ENCODE data around the gene PLEKHA1. TPM values are rescaled to one million over a fixed set of nuclear protein-coding genes. Genes with fewer than 3 reads are reported as not detected.

Gene PLEKHA1
- total and polyA plus RNA-seq, 2 donors from 2014 or later: 19.5 to 168 TPM

- H3K4me3 ChIP-seq (ENCODE audit: low read length in 3 of 3): no peak overlapping the region
- intact Hi-C loops (cut with DNase I): no loop called here
- DNase-seq (no peak), FAIRE-seq (no peak)
- peaks cover 0 to 3% (median 0%) of the 10 kb centered on the region in 3 donors for H3K4me1 ChIP-seq (ENCODE audit: control insufficient read depth in 2 of 3, insufficient read depth in 2 of 3, low read depth in 1 of 3, low read length in 3 of 3)
- no peaks in the 10 kb centered on the region for H3K36me3 ChIP-seq (ENCODE audit: control insufficient read depth in 2 of 3, insufficient read depth in 3 of 3, low read length in 3 of 3)
- no peak overlapping the region for H3K9ac ChIP-seq (ENCODE audit: low read length in 3 of 3)
- no peak for TF ChIP-seq CTCF (IDR thresholded peaks at IDR 0.05; ENCODE audit: borderline replicate concordance, extremely low read depth, insufficient read depth)
- no peaks in the 10 kb centered on the region for H3K27me3 ChIP-seq (ENCODE audit: control insufficient read depth, insufficient read depth, low read length)
- no peaks in the 10 kb centered on the region for H3K9me3 ChIP-seq (ENCODE audit: control insufficient read depth in 2 of 3, insufficient read depth in 1 of 3, low read length in 3 of 3)
- H3K27ac ChIP-seq (ENCODE audit: low read depth in 2 of 2, low read length in 2 of 2): no peak overlapping the region
These were observed 45.1 kb upstream of the PLEKHA1 start for GRCh38 chr10:122329416-122329815.

GRCh38 chr10:122331100-122331499, 43.4 kb upstream of the PLEKHA1 start:
- peaks cover 0 to 3% (median 0%) of the 10 kb centered on the region in 3 donors for H3K4me1 ChIP-seq (ENCODE audit: control insufficient read depth in 2 of 3, insufficient read depth in 2 of 3, low read depth in 1 of 3, low read length in 3 of 3)
- no peak overlapping the region for H3K9ac ChIP-seq (ENCODE audit: low read length in 3 of 3)
- no peak for TF ChIP-seq CTCF (IDR thresholded peaks at IDR 0.05; ENCODE audit: borderline replicate concordance, extremely low read depth, insufficient read depth)
- H3K9me3 ChIP-seq (ENCODE audit: control insufficient read depth in 2 of 3, insufficient read depth in 1 of 3, low read length in 3 of 3): no peaks in the 10 kb centered on the region
- FAIRE-seq (no peak), DNase-seq (no peak)
- H3K36me3 ChIP-seq (ENCODE audit: control insufficient read depth in 2 of 3, insufficient read depth in 3 of 3, low read length in 3 of 3): no peaks in the 10 kb centered on the region
- H3K27me3 ChIP-seq (ENCODE audit: control insufficient read depth, insufficient read depth, low read length): no peaks in the 10 kb centered on the region
- peak overlapping the region in 1 of 3 donors; percentile 21 for H3K4me3 ChIP-seq (ENCODE audit: low read length in 3 of 3)
- intact Hi-C loops (cut with DNase I): no loop called here
- no peak overlapping the region for H3K27ac ChIP-seq (ENCODE audit: low read depth in 2 of 2, low read length in 2 of 2)

- H3K27me3 ChIP-seq (ENCODE audit: control insufficient read depth, insufficient read depth, low read length): no peaks in the 10 kb centered on the region
- H3K9me3 ChIP-seq (ENCODE audit: control insufficient read depth in 2 of 3, insufficient read depth in 1 of 3, low read length in 3 of 3): no peaks in the 10 kb centered on the region
- no peaks in the 10 kb centered on the region for H3K36me3 ChIP-seq (ENCODE audit: control insufficient read depth in 2 of 3, insufficient read depth in 3 of 3, low read length in 3 of 3)
- no peak for TF ChIP-seq CTCF (IDR thresholded peaks at IDR 0.05; ENCODE audit: borderline replicate concordance, extremely low read depth, insufficient read depth)
- no peak overlapping the region for H3K27ac ChIP-seq (ENCODE audit: low read depth in 2 of 2, low read length in 2 of 2)
- peak overlapping the region in 1 of 3 donors; percentile 21 for H3K4me3 ChIP-seq (ENCODE audit: low read length in 3 of 3)
- H3K4me1 ChIP-seq (ENCODE audit: control insufficient read depth in 2 of 3, insufficient read depth in 2 of 3, low read depth in 1 of 3, low read length in 3 of 3): peaks cover 0 to 3% (median 0%) of the 10 kb centered on the region in 3 donors
- FAIRE-seq: no peak
- intact Hi-C loops (cut with DNase I): no loop called here
- DNase-seq: peak in 1 of 5 donors; percentile 39
- H3K9ac ChIP-seq (ENCODE audit: low read length in 3 of 3): peak overlapping the region in 1 of 3 donors; percentile 12
These were observed 42.7 kb upstream of the PLEKHA1 start for GRCh38 chr10:122331615-122332446.
